Chondrocyte (in vitro differentiated cells): ENCODE results near the gene PCNX1. TPM values are rescaled to one million over a fixed set of nuclear protein-coding genes. Genes with fewer than 3 reads are reported as not detected.

Experiments used
- DNase-seq: peaks from one replicate; pipeline ENCODE4 v3.0.0; 2021; ENCODE audit warnings: mixed read lengths, low spot score
- H3K27ac Mint-ChIP-seq: one replicate; pipeline ENCODE4 v1.8.0; 2021; ENCODE audit warnings: mild to moderate bottlenecking, moderate library complexity, mixed read lengths; ENCODE audit not compliant: unreplicated experiment
- H3K27me3 Mint-ChIP-seq: 2 replicates; pipeline ENCODE4 v1.8.0; 2021; ENCODE audit warnings: low read depth, mixed read lengths
- H3K36me3 Mint-ChIP-seq: 2 replicates; pipeline ENCODE4 v1.8.0; 2021; ENCODE audit warnings: low read depth, mixed read lengths
- H3K4me1 Mint-ChIP-seq: 2 replicates; pipeline ENCODE4 v1.8.0; 2021; ENCODE audit warnings: low read depth, mild to moderate bottlenecking, mixed read lengths
- H3K4me3 Mint-ChIP-seq: one replicate; pipeline ENCODE4 v1.8.0; 2021; ENCODE audit warnings: mild to moderate bottlenecking, moderate library complexity, mixed read lengths; ENCODE audit not compliant: unreplicated experiment
- H3K9me3 Mint-ChIP-seq: 2 replicates; pipeline ENCODE4 v1.8.0; 2021; ENCODE audit warnings: low read depth, mixed read lengths
- CTCF ChIP-seq: fragments of 200-600 bp; sonication (generic); IDR thresholded peaks from 2 replicates; pipeline ENCODE4 v1.5.0; 2021; ENCODE audit warnings: antibody characterized with exemption, mild to moderate bottlenecking, moderate library complexity
- total RNA-seq: library from RNA; stranded (reverse); gene quantifications from 3 replicates; pipeline ENCODE4 v1.2.1, GENCODE V29; 2021

The PCNX1 gene
- total RNA-seq, 1 donor from 2014 or later, result 54.3 TPM

DNA sequence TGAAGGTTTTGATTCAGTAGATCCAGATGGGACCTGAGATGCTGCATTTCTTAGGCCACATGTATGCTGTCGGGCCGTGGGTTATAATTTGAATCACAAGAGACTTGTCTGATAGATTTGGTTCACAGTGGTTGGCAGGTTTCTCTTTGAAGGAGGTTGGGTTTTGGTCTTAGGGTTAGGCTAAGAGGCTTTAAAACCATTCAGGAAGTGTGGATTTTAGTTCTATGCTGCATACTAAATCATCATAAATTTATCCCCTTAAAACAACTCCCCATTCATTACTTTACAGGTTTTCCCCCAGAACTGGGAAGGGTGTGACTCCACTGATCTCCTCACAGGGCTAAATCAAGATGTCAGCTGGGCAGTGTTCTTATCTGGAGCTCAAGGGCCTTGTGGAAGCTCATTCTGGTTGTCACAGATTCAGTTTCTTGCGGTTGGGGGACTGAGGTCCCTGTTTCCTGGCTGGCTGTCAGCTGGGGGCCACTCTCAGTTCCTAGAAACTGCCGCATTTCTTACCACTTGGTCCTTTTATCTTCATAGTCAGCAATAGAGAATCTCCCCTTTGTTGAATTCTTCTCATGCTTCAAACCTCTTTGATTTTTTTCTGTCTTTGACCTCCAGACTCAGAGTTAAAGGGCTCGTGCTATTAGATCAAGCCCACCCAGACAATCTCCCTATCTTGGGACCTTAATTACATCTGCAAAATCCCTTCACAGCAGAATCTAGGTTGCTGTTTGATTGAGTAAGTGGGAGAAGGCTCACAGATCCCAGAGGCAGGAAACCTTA, 20.6 kb upstream of the PCNX1 start:
- H3K27me3 Mint-ChIP-seq, result no peaks in the 10 kb centered on the region

GRCh38 chr14:70887207-70887681, 20.0 kb upstream of the PCNX1 start:
- Mint-ChIP-seq H3K4me1 (peaks cover 57% of the 10 kb centered on the region), H3K4me3 (peak overlapping the region; percentile 48), H3K36me3 (no peaks in the 10 kb centered on the region), H3K27me3 (no peaks in the 10 kb centered on the region), H3K9me3 (no peaks in the 10 kb centered on the region), H3K27ac (peak overlapping the region; percentile 94)
- DNase-seq, result no peak
- TF ChIP-seq CTCF, result no peak

More for the DNA sequence above, 20.6 kb upstream of the PCNX1 start:
- no peak for TF ChIP-seq CTCF
- Mint-ChIP-seq H3K27ac (peak overlapping the region; percentile 33), H3K4me3 (no peak overlapping the region), H3K9me3 (no peaks in the 10 kb centered on the region), H3K36me3 (no peaks in the 10 kb centered on the region), H3K4me1 (peaks cover 52% of the 10 kb centered on the region)
- DNase-seq, result no peak

DNA sequence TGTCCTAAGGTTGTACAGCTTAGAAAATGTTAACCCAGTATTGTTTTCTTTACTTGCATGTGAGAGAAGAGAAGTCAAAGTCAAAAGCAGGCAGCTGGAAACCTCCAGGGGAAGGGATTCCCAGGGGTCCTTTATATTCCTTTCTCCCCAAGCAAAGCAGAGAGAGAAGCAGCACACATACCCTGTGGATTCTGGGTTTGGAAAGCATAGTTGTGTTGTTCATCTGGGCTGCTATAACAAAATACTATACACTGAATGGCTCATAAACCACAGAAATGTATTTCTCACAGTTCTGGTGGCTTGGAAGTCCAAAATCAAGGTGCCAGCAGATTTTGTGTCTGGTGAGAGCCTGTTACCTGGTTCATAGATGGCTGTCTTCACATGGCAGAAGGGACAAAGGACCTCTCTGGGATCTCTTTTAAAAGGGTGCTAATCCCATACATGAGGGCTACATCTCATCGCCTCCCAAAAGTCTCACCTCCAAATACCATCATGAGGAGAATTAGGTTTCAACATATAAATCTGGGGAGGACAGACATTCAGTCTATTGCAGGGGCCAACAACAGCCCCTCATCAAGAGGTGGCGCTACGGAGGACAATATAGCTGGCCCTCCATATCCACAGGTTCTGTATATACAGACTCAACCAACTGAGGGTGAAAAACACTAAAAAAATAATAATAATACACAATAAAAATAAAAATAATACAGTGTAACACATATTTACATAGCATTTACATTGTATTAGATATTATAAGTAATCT, 19.3 kb upstream of the PCNX1 start:
- no peak for DNase-seq
- H3K27me3 Mint-ChIP-seq, result no peaks in the 10 kb centered on the region
- H3K36me3 Mint-ChIP-seq, result no peaks in the 10 kb centered on the region
- H3K9me3 Mint-ChIP-seq, result no peaks in the 10 kb centered on the region
- H3K27ac Mint-ChIP-seq, result peak overlapping the region; percentile 94
- peak overlapping the region; percentile 48 for H3K4me3 Mint-ChIP-seq
- no peak for TF ChIP-seq CTCF
- peaks cover 60% of the 10 kb centered on the region for H3K4me1 Mint-ChIP-seq

- H3K36me3 Mint-ChIP-seq, result no peaks in the 10 kb centered on the region
- peaks cover 55% of the 10 kb centered on the region for H3K4me1 Mint-ChIP-seq
- no peak for DNase-seq
- peak overlapping the region; percentile 79 for H3K27ac Mint-ChIP-seq
- no peaks in the 10 kb centered on the region for H3K9me3 Mint-ChIP-seq
- no peak for TF ChIP-seq CTCF
- H3K27me3 Mint-ChIP-seq, result no peaks in the 10 kb centered on the region
- H3K4me3 Mint-ChIP-seq, result no peak overlapping the region
These were observed 18.5 kb upstream of the PCNX1 start for GRCh38 chr14:70888681-70889175.

- Mint-ChIP-seq H3K4me1 (peaks cover 63% of the 10 kb centered on the region), H3K27me3 (no peaks in the 10 kb centered on the region)
These were observed 17.7 kb upstream of the PCNX1 start for GRCh38 chr14:70889555-70889954.

More at GRCh38 chr14:70889555-70889954, 17.7 kb upstream of the PCNX1 start:
- no peak overlapping the region for H3K4me3 Mint-ChIP-seq
- H3K9me3 Mint-ChIP-seq, result no peaks in the 10 kb centered on the region
- H3K36me3 Mint-ChIP-seq, result no peaks in the 10 kb centered on the region
- H3K27ac Mint-ChIP-seq, result peak overlapping the region; percentile 79
- no peak for DNase-seq
- no peak for TF ChIP-seq CTCF
